Measurements from ENCODE around the gene TMOD2. TPM values are rescaled to one million over a fixed set of nuclear protein-coding genes. Genes with fewer than 3 reads are reported as not detected.
A peak's percentile ranks its signal among the peaks of the same experiment; 100 is the strongest.

The TMOD2 gene
- total RNA-seq, 1 donor from 2014 or later, result 9.5 TPM

GRCh38 chr15:51812598-51812997 is 61.2 kb downstream of the TMOD2 start:
- no peak for DNase-seq (ENCODE audit: low spot score)

GRCh38 chr15:51814606-51815005 is 63.2 kb downstream of the TMOD2 start:
- DNase-seq (ENCODE audit: low spot score), result no peak

- no peak for DNase-seq (ENCODE audit: low spot score)
Observed at GRCh38 chr15:51816611-51817010, 65.2 kb downstream of the TMOD2 start.

GRCh38 chr15:51818150-51818549 is 66.8 kb downstream of the TMOD2 start:
- no peak for DNase-seq (ENCODE audit: low spot score)

GRCh38 chr15:51825698-51826097 is 74.3 kb downstream of the TMOD2 start:
- no peak for DNase-seq (ENCODE audit: low spot score)

GRCh38 chr15:51828621-51829375 is 77.4 kb downstream of the TMOD2 start:
- DNase-seq (ENCODE audit: low spot score), result no peak

GRCh38 chr15:51829376-51830275 is 78.2 kb downstream of the TMOD2 start, which contains the start of gene TMOD3:
TMOD3 (plus strand) TSS chr15:51829653; CDS start chr15:51862885, 33,232 bp downstream.
- peak; percentile 99 for DNase-seq (ENCODE audit: low spot score)

GRCh38 chr15:51830276-51830806 is 78.9 kb downstream of the TMOD2 start:
- no peak for DNase-seq (ENCODE audit: low spot score)

GRCh38 chr15:51833772-51834171 is 82.4 kb downstream of the TMOD2 start:
- DNase-seq (ENCODE audit: low spot score), result no peak

GRCh38 chr15:51837792-51838251 is 86.4 kb downstream of the TMOD2 start:
- DNase-seq (ENCODE audit: low spot score), result no peak

- DNase-seq (ENCODE audit: low spot score), result no peak
Observed at GRCh38 chr15:51838270-51838669, 86.9 kb downstream of the TMOD2 start.

- DNase-seq (ENCODE audit: low spot score), result no peak
Observed at GRCh38 chr15:51840692-51841091, 89.3 kb downstream of the TMOD2 start.

- DNase-seq (ENCODE audit: low spot score), result no peak
Observed at GRCh38 chr15:51841406-51842040, 90.1 kb downstream of the TMOD2 start.

- DNase-seq (ENCODE audit: low spot score), result no peak
Observed at GRCh38 chr15:51842265-51842664, 90.9 kb downstream of the TMOD2 start.

- DNase-seq (ENCODE audit: low spot score), result no peak
Observed at GRCh38 chr15:51842852-51843737, 91.7 kb downstream of the TMOD2 start.

- DNase-seq (ENCODE audit: low spot score), result no peak
Observed at GRCh38 chr15:51844747-51845426, 93.5 kb downstream of the TMOD2 start.

GRCh38 chr15:51846066-51846462 is 94.7 kb downstream of the TMOD2 start:
- DNase-seq (ENCODE audit: low spot score), result no peak

GRCh38 chr15:51846463-51847230 is 95.2 kb downstream of the TMOD2 start:
- DNase-seq (ENCODE audit: low spot score), result no peak

GRCh38 chr15:51848811-51849210 is 97.4 kb downstream of the TMOD2 start:
- no peak for DNase-seq (ENCODE audit: low spot score)
